OCI-LY1 (cell line): Measurements from ENCODE around the gene DLG1.

ENCODE experiments used
- CTCF ChIP-seq: fragments of 200-600 bp; sonication (generic), shearing (Covaris generic); IDR thresholded peaks from 2 replicates; pipeline ENCODE4 v1.5.1; 2017; ENCODE audit warnings: mild to moderate bottlenecking, antibody characterized with exemption, low read length, moderate library complexity, mixed read lengths
- EZH2 ChIP-seq: fragments of 200-600 bp; sonication (generic), shearing (Covaris generic); IDR thresholded peaks from 2 replicates; pipeline ENCODE4 v1.8.0; 2017; ENCODE audit warnings: borderline replicate concordance, mixed run types, mild to moderate bottlenecking, antibody characterized with exemption, low read length, moderate library complexity, mixed read lengths

GRCh38 chr3:197256104-197256503, 42.3 kb downstream of the DLG1 start:
- TF ChIP-seq CTCF (no peak), EZH2 (no peak)
